Measurements from ENCODE around the gene ITGB6.

DNA sequence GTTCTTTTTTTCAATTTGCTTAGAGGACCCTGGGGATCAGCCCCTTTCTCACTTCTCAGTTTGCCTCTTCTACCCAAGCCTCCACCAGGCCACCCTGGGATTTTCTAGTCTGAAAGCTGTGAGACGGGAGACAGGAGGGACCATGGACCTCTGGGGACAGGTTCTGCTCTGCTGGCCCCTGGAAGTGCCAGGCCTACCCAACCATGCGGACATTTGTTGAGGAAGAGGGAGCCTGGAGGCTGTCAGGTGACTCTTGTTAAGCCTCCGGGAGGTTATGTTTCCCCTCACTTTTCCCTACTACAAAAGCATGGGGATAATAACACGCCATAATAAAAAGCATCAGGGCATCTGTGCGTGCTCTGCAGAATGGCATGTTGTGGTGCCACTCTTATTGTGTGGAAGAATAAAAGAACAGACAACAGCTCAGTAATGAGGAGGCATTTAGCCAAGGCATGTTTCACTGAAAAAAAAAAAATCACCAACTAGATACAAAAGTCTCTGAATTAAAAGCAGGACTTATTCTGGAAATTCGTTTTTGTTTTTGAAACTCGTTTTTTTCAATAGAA is 89.3 kb downstream of the ITGB6 start:
- TF ChIP-seq POLR2A (IDR thresholded peaks at IDR 0.05; ENCODE audit: low read length) (no peak), GATA1 (IDR thresholded peaks at IDR 0.05; ENCODE audit: low read depth, low read length) (no peak)

All from erythroblast (primary cell).